Breast epithelium (tissue), 4 donors: ENCODE data around the gene C9orf153. TPM values are rescaled to one million over a fixed set of nuclear protein-coding genes. Genes with fewer than 3 reads are reported as not detected.

Experiments
- DNase-seq, 2 donors: peaks; one replicate each; pipeline ENCODE4 v3.0.0-alpha.2; 2019; ENCODE audit warnings: low spot score in 2 of 2
- H3K27ac ChIP-seq, 2 donors: fragments of 200-600 bp; sonication (generic) in 1 of 2; one replicate each; pipeline ENCODE4 v1.5.1; 2016 to 2019; ENCODE audit warnings: mild to moderate bottlenecking in 1 of 2
- H3K27me3 ChIP-seq, 2 donors: fragments of 200-600 bp; sonication (generic) in 1 of 2; one replicate each; pipeline versions ENCODE4 v1.5.1 to v1.6.0; 2017 to 2019; ENCODE audit warnings: control low read depth in 1 of 2, mild to moderate bottlenecking in 1 of 2
- H3K36me3 ChIP-seq: fragments of 200-600 bp; one replicate; pipeline ENCODE4 v1.5.1; 2019
- H3K4me1 ChIP-seq, 2 donors: fragments of 200-600 bp; sonication (generic); one replicate each; pipeline ENCODE4 v1.5.1; 2016 to 2019; ENCODE audit warnings: control low read depth in 1 of 2
- H3K4me3 ChIP-seq, 3 donors: fragments of 200-600 bp; sonication (generic); 1 replicate in 2 of 3; 2 replicates in 1 of 3; pipeline ENCODE4 v1.5.1; 2016 to 2019; ENCODE audit warnings: mild to moderate bottlenecking in 3 of 3, moderate library complexity in 2 of 3
- H3K9me3 ChIP-seq, 2 donors: fragments of 200-600 bp; sonication (generic) in 1 of 2; one replicate each; pipeline ENCODE4 v1.5.1; 2016 to 2019; ENCODE audit warnings: control low read depth in 1 of 2
- CTCF ChIP-seq, 3 donors: fragments of 450-650 bp; IDR thresholded peaks; one replicate each; pipeline ENCODE4 v1.5.1; 2016 to 2017; ENCODE audit warnings: antibody characterized with exemption in 3 of 3, mild to moderate bottlenecking in 3 of 3, moderate library complexity in 3 of 3
- POLR2A ChIP-seq: fragments of 450-650 bp; IDR thresholded peaks from one replicate; pipeline ENCODE4 v1.6.1; 2016; ENCODE audit warnings: antibody characterized with exemption, mild to moderate bottlenecking, moderate library complexity
- POLR2AphosphoS5 ChIP-seq, 3 donors: sonication (generic); formaldehyde crosslinking; IDR thresholded peaks; one replicate each; pipeline ENCODE4 v1.6.1; 2017; ENCODE audit warnings: antibody characterized with exemption in 3 of 3
- intact Hi-C: fragments of 100-400 bp; cut with DNase I; formaldehyde crosslinking; loops from one replicate; pipeline ENCODE4 v1.15.1; 2023; ENCODE audit warnings: low total_unique reads
- total RNA-seq, 3 donors: library from RNA; depleted of rRNA; stranded (reverse); fragments of >200 nt; gene quantifications; one replicate each; pipeline ENCODE4 v1.1.0, GENCODE V29; 2016

The C9orf153 gene
- under 1 TPM; 0.59 to 0.80 (median 0.66) TPM for total RNA-seq

- no peak within 1 kb of the TSS for H3K27ac ChIP-seq
- no peak for TF ChIP-seq POLR2A
- no peak for TF ChIP-seq POLR2AphosphoS5 (IDR thresholded peaks at IDR 0.05)
- no peak for TF ChIP-seq CTCF (IDR thresholded peaks at IDR 0.05)
- no peaks in the 10 kb centered on the region for H3K36me3 ChIP-seq
- DNase-seq: no peak
- H3K27me3 ChIP-seq: no peaks in the 10 kb centered on the region
- no peaks in the 10 kb centered on the region for H3K9me3 ChIP-seq
- no peaks in the 10 kb centered on the region for H3K4me1 ChIP-seq
- no peak within 1 kb of the TSS for H3K4me3 ChIP-seq
- intact Hi-C loops: no loop called here
Measured at GRCh38 chr9:86259557-86259956, at the start of gene C9orf153. Gene C9orf153, minus strand, starts transcription at chr9:86259657. Its CDS starts 30,054 bp downstream, at chr9:86229603.

- Histone ChIP-seq H3K9me3 (no peaks in the 10 kb centered on the region), H3K36me3 (peaks cover 30% of the 10 kb centered on the region), H3K27me3 (no peaks in the 10 kb centered on the region), H3K4me1 (no peaks in the 10 kb centered on the region), H3K27ac (no peak overlapping the region), H3K4me3 (no peak overlapping the region)
- no peak for TF ChIP-seq CTCF (IDR thresholded peaks at IDR 0.05)
- TF ChIP-seq POLR2A: no peak
- TF ChIP-seq POLR2AphosphoS5 (IDR thresholded peaks at IDR 0.05): no peak
- intact Hi-C loops: no loop called here
- DNase-seq: no peak
Measured at GRCh38 chr9:86308687-86309086, 49.2 kb upstream of the C9orf153 start.

- no peaks in the 10 kb centered on the region for H3K9me3 ChIP-seq
- H3K27ac ChIP-seq: no peak overlapping the region
- H3K27me3 ChIP-seq: no peaks in the 10 kb centered on the region
- no peak overlapping the region for H3K4me3 ChIP-seq
- no peak for DNase-seq
- TF ChIP-seq POLR2AphosphoS5 (IDR thresholded peaks at IDR 0.05) (no peak), CTCF (IDR thresholded peaks at IDR 0.05) (no peak), POLR2A (no peak)
- peaks cover 19% of the 10 kb centered on the region for H3K36me3 ChIP-seq
- intact Hi-C loops: no loop called here
- H3K4me1 ChIP-seq: no peaks in the 10 kb centered on the region
Measured at GRCh38 chr9:86304236-86304730, 44.8 kb upstream of the C9orf153 start.

- Histone ChIP-seq H3K4me3 (no peak overlapping the region), H3K27ac (no peak overlapping the region), H3K36me3 (peaks cover 18% of the 10 kb centered on the region), H3K9me3 (no peaks in the 10 kb centered on the region), H3K27me3 (no peaks in the 10 kb centered on the region), H3K4me1 (no peaks in the 10 kb centered on the region)
- intact Hi-C loops: no loop called here
- DNase-seq: no peak
- no peak for TF ChIP-seq POLR2AphosphoS5 (IDR thresholded peaks at IDR 0.05)
- TF ChIP-seq CTCF (IDR thresholded peaks at IDR 0.05): no peak
- TF ChIP-seq POLR2A: no peak
Measured at GRCh38 chr9:86303316-86303975, 44.0 kb upstream of the C9orf153 start.

- intact Hi-C loops: no loop called here
- no peak for DNase-seq
- Histone ChIP-seq H3K27ac (no peak overlapping the region), H3K4me3 (no peak overlapping the region), H3K27me3 (no peaks in the 10 kb centered on the region), H3K4me1 (no peaks in the 10 kb centered on the region), H3K9me3 (no peaks in the 10 kb centered on the region), H3K36me3 (peaks cover 11% of the 10 kb centered on the region)
- TF ChIP-seq POLR2A (no peak), CTCF (IDR thresholded peaks at IDR 0.05) (no peak), POLR2AphosphoS5 (IDR thresholded peaks at IDR 0.05) (no peak)
Measured at GRCh38 chr9:86301686-86302085, 42.2 kb upstream of the C9orf153 start.
